Neural progenitor cell (in vitro differentiated cells): ENCODE data around the gene AVPR1B. TPM values are rescaled to one million over a fixed set of nuclear protein-coding genes. Genes with fewer than 3 reads are reported as not detected.
"Not testable (repeated sequence)": the region's sequence is repeated elsewhere in the genome, so short reads cannot be mapped to it uniquely, and the experiment has no call there.

ENCODE experiments used
- DNase-seq: peaks from one replicate; pipeline ENCODE4 v3.0.0-alpha.2; 2016; ENCODE audit warnings: low spot score
- H2AFZ ChIP-seq: fragments of 200-600 bp; sonication (generic); replicated peaks from 2 replicates; pipeline ENCODE4 v1.6.1; 2016; ENCODE audit warnings: antibody characterized with exemption
- H3F3A ChIP-seq: fragments of 200-600 bp; sonication (generic); 2 replicates; pipeline ENCODE4 v1.6.1; 2016; ENCODE audit warnings: antibody characterized with exemption, low read depth
- H3K27ac ChIP-seq: fragments of 200-600 bp; sonication (generic); 2 replicates; pipeline ENCODE4 v1.5.1; 2016; ENCODE audit warnings: mild to moderate bottlenecking
- H3K27me3 ChIP-seq: fragments of 200-600 bp; sonication (generic); 2 replicates; pipeline ENCODE4 v1.6.1; 2016; ENCODE audit warnings: mild to moderate bottlenecking, moderate library complexity
- H3K36me3 ChIP-seq: fragments of 200-600 bp; sonication (generic); 2 replicates; pipeline ENCODE4 v1.5.1; 2016
- H3K4me1 ChIP-seq: fragments of 200-600 bp; sonication (generic); 2 replicates; pipeline ENCODE4 v1.6.1; 2016; ENCODE audit warnings: mixed run types
- H3K4me2 ChIP-seq: fragments of 200-600 bp; sonication (generic); 2 replicates; pipeline ENCODE4 v1.6.1; 2016
- H3K4me3 ChIP-seq: fragments of 200-600 bp; sonication (generic); 2 replicates; pipeline ENCODE4 v1.5.1; 2016
- H3K79me2 ChIP-seq: fragments of 200-600 bp; sonication (generic); 2 replicates; pipeline ENCODE4 v1.6.1; 2016; ENCODE audit warnings: low read depth
- H3K9ac ChIP-seq: fragments of 200-600 bp; sonication (generic); 2 replicates; pipeline ENCODE4 v1.6.1; 2016
- H3K9me3 ChIP-seq: fragments of 200-600 bp; sonication (generic); 2 replicates; pipeline ENCODE4 v1.5.1; 2016; ENCODE audit warnings: low read depth
- H4K20me1 ChIP-seq: fragments of 200-600 bp; sonication (generic); 2 replicates; pipeline ENCODE4 v1.6.1; 2016; ENCODE audit warnings: low read depth
- H3K27ac Mint-ChIP-seq: 3 replicates; pipeline ENCODE4 v1.8.0; 2021; ENCODE audit warnings: mixed read lengths
- H3K27me3 Mint-ChIP-seq: 2 replicates; pipeline ENCODE4 v1.8.0; 2022; ENCODE audit warnings: low read depth, mild to moderate bottlenecking, inconsistent platforms, moderate library complexity, mixed read lengths; ENCODE audit not compliant: insufficient read depth
- H3K36me3 Mint-ChIP-seq: 3 replicates; pipeline ENCODE4 v1.8.0; 2021; ENCODE audit warnings: mixed read lengths
- H3K4me1 Mint-ChIP-seq: 3 replicates; pipeline ENCODE4 v1.8.0; 2021; ENCODE audit warnings: mixed read lengths
- H3K4me3 Mint-ChIP-seq: 3 replicates; pipeline ENCODE4 v1.8.0; 2021; ENCODE audit warnings: mild to moderate bottlenecking, moderate library complexity, mixed read lengths
- H3K9me3 Mint-ChIP-seq: 3 replicates; pipeline ENCODE4 v1.8.0; 2020; ENCODE audit warnings: mixed read lengths
- EZH2 ChIP-seq: fragments of 200-600 bp; sonication (generic); IDR thresholded peaks from 2 replicates; pipeline ENCODE4 v1.6.1; 2017; ENCODE audit warnings: antibody characterized with exemption, mild to moderate bottlenecking, moderate library complexity
- EZH2phosphoT487 ChIP-seq: fragments of 200-600 bp; sonication (generic); IDR thresholded peaks from 2 replicates; pipeline ENCODE4 v1.6.1; 2017; ENCODE audit warnings: antibody characterized with exemption
- total RNA-seq: library from RNA; depleted of rRNA; stranded (reverse); fragments of >200 nt; gene quantifications from 2 replicates; pipeline ENCODE4 v1.2.3, GENCODE V29; 2015; ENCODE audit warnings: low replicate concordance
- TF ChIP-seq, protein P1 (sequence below): fragments of 200-600 bp; sonication (generic); IDR thresholded peaks from 2 replicates; pipeline ENCODE4 v1.5.1; 2017; ENCODE audit warnings: antibody characterized with exemption, mild to moderate bottlenecking

Gene AVPR1B
- total RNA-seq, 1 donor from 2014 or later: not detected

DNA sequence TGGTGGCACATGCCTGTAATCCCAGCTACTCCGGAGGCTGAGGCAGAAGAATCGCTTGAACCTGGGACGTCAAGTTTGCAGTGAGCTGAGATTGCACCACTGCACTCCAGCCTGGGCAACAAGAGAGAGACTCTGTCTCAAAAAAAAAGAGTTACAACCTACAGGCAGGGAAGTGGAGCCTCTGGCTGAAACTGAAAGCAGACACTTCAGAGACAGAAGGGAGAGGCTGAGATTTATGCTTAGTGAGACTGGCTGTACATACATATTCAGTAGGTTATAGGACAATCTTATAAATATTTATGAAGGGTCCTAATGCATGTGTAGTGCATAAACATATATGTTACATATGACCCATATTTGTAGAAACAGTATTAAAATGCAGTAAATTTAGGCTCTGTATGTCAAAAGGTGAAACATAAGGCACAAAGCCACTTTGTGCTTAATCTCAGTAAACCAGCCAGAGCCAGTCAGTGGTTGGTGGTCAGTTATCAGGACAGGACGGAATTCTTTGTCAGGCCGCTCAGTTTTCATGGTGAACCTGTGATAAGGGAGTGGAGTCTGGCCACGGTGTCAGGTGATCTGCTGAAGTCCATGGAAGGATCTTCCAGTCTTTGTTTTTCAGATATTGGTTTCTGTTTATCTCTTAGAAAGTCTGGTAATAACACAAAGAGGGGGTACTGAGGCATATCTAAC is 50.6 kb downstream of the AVPR1B start:
- H3K27ac Mint-ChIP-seq: no peak overlapping the region
- no peak overlapping the region for H3K27ac ChIP-seq

DNA sequence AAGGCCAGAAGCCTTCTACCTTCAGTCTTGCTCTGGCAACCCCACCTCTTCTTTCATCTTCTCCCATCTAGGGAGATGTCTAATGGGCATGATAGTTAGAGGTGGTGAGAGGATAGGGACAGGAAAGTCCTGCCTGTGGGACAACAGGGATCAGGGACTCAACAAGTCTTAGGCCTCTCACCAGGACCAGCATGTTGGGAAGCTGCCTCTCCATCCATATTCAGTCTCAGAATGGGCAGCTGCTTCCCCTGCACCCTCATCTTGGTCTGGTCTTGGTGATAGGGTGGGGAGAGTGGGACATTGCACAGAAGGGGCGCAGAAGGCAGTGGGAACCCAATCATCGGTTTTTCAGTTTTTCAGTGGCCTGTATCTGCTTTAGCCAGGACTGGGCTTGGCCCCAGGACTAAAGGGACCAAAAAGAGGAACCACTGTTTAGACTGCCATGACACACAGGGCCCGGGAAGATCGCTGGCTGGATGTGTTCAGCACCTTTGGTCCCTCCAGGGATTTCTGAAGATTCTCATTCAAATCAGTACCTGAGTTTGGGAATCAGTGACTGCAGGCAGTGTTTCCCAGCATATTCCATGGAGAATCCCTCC is 51.5 kb downstream of the AVPR1B start:
- Histone ChIP-seq H3F3A (no peaks in the 10 kb centered on the region), H2AFZ (no peak overlapping the region), H3K4me1 (peaks cover 6% of the 10 kb centered on the region), H3K27ac (no peak overlapping the region), H3K9me3 (no peaks in the 10 kb centered on the region), H3K79me2 (no peaks in the 10 kb centered on the region), H3K36me3 (no peaks in the 10 kb centered on the region), H3K9ac (no peak overlapping the region), H3K4me3 (no peak overlapping the region), H3K4me2 (no peak overlapping the region), H4K20me1 (no peaks in the 10 kb centered on the region), H3K27me3 (no peaks in the 10 kb centered on the region)
- Mint-ChIP-seq H3K4me1 (peaks cover 28% of the 10 kb centered on the region), H3K27ac (no peak overlapping the region), H3K4me3 (no peak overlapping the region), H3K36me3 (peaks cover 6% of the 10 kb centered on the region), H3K27me3 (peaks cover 10% of the 10 kb centered on the region), H3K9me3 (peaks cover 21% of the 10 kb centered on the region)
- no peak for DNase-seq
- no peak for TF ChIP-seq EZH2

More for the DNA sequence above, 50.6 kb downstream of the AVPR1B start:
- no peak for TF ChIP-seq EZH2
- TF ChIP-seq EZH2phosphoT487: no peak
- Mint-ChIP-seq H3K9me3 (peaks cover 15% of the 10 kb centered on the region), H3K4me3 (no peak overlapping the region), H3K36me3 (peaks cover 6% of the 10 kb centered on the region), H3K27me3 (peaks cover 10% of the 10 kb centered on the region), H3K4me1 (peaks cover 25% of the 10 kb centered on the region)
- H3K4me1 ChIP-seq: peaks cover 6% of the 10 kb centered on the region
- H3F3A ChIP-seq: no peaks in the 10 kb centered on the region
- no peaks in the 10 kb centered on the region for H3K36me3 ChIP-seq
- H3K4me3 ChIP-seq: no peak overlapping the region
- H3K79me2 ChIP-seq: no peaks in the 10 kb centered on the region
- no peaks in the 10 kb centered on the region for H4K20me1 ChIP-seq
- H3K4me2 ChIP-seq: no peak overlapping the region
- H3K9ac ChIP-seq: no peak overlapping the region
- H2AFZ ChIP-seq: no peak overlapping the region
- H3K27me3 ChIP-seq: no peaks in the 10 kb centered on the region
- no peak for DNase-seq
- H3K9me3 ChIP-seq: no peaks in the 10 kb centered on the region

DNA sequence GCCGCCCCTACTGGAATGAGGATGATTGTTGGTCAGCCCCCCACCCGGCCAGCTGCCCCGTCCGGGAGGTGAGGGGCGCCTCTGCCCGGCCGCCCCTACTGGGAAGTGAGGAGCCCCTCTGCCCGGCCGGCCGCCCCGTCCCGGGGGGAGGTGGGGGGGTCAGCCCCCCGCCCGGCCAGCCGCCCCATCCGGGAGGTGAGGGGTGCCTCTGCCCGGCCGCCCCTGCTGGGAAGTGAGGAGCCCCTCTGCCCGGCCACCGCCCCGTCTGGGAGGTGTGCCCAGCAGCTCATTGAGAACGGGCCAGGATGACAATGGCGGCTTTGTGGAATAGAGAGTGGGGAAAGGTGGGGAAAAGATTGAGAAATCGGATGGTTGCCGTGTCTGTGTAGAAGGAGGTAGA is 52.7 kb downstream of the AVPR1B start:
- not testable (repeated sequence) for DNase-seq, H3K27ac ChIP-seq, H3K36me3 Mint-ChIP-seq, H3K9ac ChIP-seq, H2AFZ ChIP-seq, H3K4me2 ChIP-seq, H4K20me1 ChIP-seq, H3K4me3 ChIP-seq, H3K79me2 ChIP-seq, H3K9me3 ChIP-seq, H3K27me3 ChIP-seq, H3K27ac Mint-ChIP-seq, H3K36me3 ChIP-seq, H3K4me3 Mint-ChIP-seq, H3F3A ChIP-seq, H3K4me1 ChIP-seq
- Mint-ChIP-seq H3K27me3 (peaks cover 19% of the 10 kb centered on the region), H3K4me1 (peaks cover 28% of the 10 kb centered on the region), H3K9me3 (peaks cover 25% of the 10 kb centered on the region)

DNA sequence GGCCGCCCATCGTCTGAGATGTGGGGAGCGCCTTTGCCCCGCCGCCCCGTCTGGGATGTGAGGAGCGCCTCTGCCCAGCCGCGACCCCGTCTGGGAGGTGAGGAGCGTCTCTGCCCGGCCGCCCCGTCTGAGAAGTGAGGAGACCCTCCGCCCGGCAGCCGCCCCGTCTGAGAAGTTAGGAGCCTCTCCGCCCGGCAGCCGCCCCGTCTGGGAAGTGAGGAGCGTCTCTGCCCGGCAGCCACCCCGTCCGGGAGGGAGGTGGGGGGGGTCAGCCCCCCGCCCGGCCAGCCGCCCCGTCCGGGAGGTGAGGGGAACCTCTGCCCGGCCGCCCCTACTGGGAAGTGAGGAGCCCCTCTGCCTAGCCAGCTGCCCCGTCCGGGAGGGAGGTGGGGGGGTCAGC is 53.2 kb downstream of the AVPR1B start:
- H3K36me3 Mint-ChIP-seq, H3F3A ChIP-seq, H3K4me1 ChIP-seq, H3K4me3 ChIP-seq, H3K27ac ChIP-seq, H3K36me3 ChIP-seq, H3K27ac Mint-ChIP-seq, H3K9ac ChIP-seq, H2AFZ ChIP-seq, H3K4me3 Mint-ChIP-seq, H3K27me3 ChIP-seq, H3K79me2 ChIP-seq, H4K20me1 ChIP-seq, DNase-seq, H3K9me3 ChIP-seq, H3K4me2 ChIP-seq: not testable (repeated sequence)
- H3K4me1 Mint-ChIP-seq: peaks cover 28% of the 10 kb centered on the region
- H3K27me3 Mint-ChIP-seq: peaks cover 16% of the 10 kb centered on the region
- H3K9me3 Mint-ChIP-seq: peaks cover 26% of the 10 kb centered on the region

- Mint-ChIP-seq H3K27me3 (peaks cover 16% of the 10 kb centered on the region), H3K4me1 (peaks cover 19% of the 10 kb centered on the region), H3K36me3 (peaks cover 6% of the 10 kb centered on the region), H3K27ac (peak overlapping the region; percentile 96), H3K9me3 (peaks cover 33% of the 10 kb centered on the region), H3K4me3 (no peak overlapping the region)
- Histone ChIP-seq H3K79me2 (no peaks in the 10 kb centered on the region), H3K4me3 (no peak overlapping the region), H4K20me1 (no peaks in the 10 kb centered on the region), H3K4me2 (no peak overlapping the region), H3K36me3 (no peaks in the 10 kb centered on the region), H3K27ac (no peak overlapping the region), H3K9ac (no peak overlapping the region), H3F3A (no peaks in the 10 kb centered on the region), H3K9me3 (no peaks in the 10 kb centered on the region), H3K4me1 (peaks cover 6% of the 10 kb centered on the region), H3K27me3 (no peaks in the 10 kb centered on the region), H2AFZ (no peak overlapping the region)
- TF ChIP-seq, protein P1, sequence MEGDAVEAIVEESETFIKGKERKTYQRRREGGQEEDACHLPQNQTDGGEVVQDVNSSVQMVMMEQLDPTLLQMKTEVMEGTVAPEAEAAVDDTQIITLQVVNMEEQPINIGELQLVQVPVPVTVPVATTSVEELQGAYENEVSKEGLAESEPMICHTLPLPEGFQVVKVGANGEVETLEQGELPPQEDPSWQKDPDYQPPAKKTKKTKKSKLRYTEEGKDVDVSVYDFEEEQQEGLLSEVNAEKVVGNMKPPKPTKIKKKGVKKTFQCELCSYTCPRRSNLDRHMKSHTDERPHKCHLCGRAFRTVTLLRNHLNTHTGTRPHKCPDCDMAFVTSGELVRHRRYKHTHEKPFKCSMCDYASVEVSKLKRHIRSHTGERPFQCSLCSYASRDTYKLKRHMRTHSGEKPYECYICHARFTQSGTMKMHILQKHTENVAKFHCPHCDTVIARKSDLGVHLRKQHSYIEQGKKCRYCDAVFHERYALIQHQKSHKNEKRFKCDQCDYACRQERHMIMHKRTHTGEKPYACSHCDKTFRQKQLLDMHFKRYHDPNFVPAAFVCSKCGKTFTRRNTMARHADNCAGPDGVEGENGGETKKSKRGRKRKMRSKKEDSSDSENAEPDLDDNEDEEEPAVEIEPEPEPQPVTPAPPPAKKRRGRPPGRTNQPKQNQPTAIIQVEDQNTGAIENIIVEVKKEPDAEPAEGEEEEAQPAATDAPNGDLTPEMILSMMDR: no peak
- no peak for TF ChIP-seq EZH2phosphoT487
- TF ChIP-seq EZH2: no peak
- DNase-seq: no peak
These were observed 54.7 kb downstream of the AVPR1B start for GRCh38 chr1:206062464-206062863.
